ENCODE data around the gene AFG1L. TPM values are rescaled to one million over a fixed set of nuclear protein-coding genes. Genes with fewer than 3 reads are reported as not detected.

The AFG1L gene
- total and polyA plus RNA-seq, 8 donors, result 0.45 to 18.5 (median 2.9) TPM; not detected in 1

- Histone ChIP-seq H3K4me3 (no peak overlapping the region), H3K27ac (peak overlapping the region in 1 of 5 donors; percentile 30), H3K27me3 (no peaks in the 10 kb centered on the region), H3K36me3 (no peaks in the 10 kb centered on the region), H3K4me1 (no peaks in the 10 kb centered on the region), H3K9me3 (no peaks in the 10 kb centered on the region)
- intact Hi-C loops (cut with DNase I; ENCODE audit: low total_unique reads), result no loop called here
- DNase-seq, result peak in 1 of 2 donors; percentile 46
- 75 to 91% (median 79%) methylated on average over 4 of the region's 4 CpGs for WGBS, 5 donors
- TF ChIP-seq, protein P1, sequence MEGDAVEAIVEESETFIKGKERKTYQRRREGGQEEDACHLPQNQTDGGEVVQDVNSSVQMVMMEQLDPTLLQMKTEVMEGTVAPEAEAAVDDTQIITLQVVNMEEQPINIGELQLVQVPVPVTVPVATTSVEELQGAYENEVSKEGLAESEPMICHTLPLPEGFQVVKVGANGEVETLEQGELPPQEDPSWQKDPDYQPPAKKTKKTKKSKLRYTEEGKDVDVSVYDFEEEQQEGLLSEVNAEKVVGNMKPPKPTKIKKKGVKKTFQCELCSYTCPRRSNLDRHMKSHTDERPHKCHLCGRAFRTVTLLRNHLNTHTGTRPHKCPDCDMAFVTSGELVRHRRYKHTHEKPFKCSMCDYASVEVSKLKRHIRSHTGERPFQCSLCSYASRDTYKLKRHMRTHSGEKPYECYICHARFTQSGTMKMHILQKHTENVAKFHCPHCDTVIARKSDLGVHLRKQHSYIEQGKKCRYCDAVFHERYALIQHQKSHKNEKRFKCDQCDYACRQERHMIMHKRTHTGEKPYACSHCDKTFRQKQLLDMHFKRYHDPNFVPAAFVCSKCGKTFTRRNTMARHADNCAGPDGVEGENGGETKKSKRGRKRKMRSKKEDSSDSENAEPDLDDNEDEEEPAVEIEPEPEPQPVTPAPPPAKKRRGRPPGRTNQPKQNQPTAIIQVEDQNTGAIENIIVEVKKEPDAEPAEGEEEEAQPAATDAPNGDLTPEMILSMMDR (IDR thresholded peaks at IDR 0.05), result no peak
- TF ChIP-seq POLR2AphosphoS5 (IDR thresholded peaks at IDR 0.05), result no peak
- TF ChIP-seq EP300 (IDR thresholded peaks at IDR 0.05), result no peak
- TF ChIP-seq POLR2A (IDR thresholded peaks at IDR 0.05), result no peak
These were observed 157.9 kb downstream of the AFG1L start for GRCh38 chr6:108452711-108453195.

- Histone ChIP-seq H3K4me3 (no peak overlapping the region), H3K27me3 (no peaks in the 10 kb centered on the region), H3K36me3 (no peaks in the 10 kb centered on the region), H3K27ac (no peak overlapping the region), H3K9me3 (no peaks in the 10 kb centered on the region), H3K4me1 (no peaks in the 10 kb centered on the region)
- 64 to 87% (median 75%) methylated on average over 3 of the region's 3 CpGs for WGBS, 5 donors
- DNase-seq, result peak in 1 of 2 donors; percentile 54
- intact Hi-C loops (cut with DNase I; ENCODE audit: low total_unique reads), result no loop called here
- TF ChIP-seq EP300 (IDR thresholded peaks at IDR 0.05) (no peak), POLR2AphosphoS5 (IDR thresholded peaks at IDR 0.05) (no peak)
These were observed 158.8 kb downstream of the AFG1L start for GRCh38 chr6:108453601-108454185.

DNA sequence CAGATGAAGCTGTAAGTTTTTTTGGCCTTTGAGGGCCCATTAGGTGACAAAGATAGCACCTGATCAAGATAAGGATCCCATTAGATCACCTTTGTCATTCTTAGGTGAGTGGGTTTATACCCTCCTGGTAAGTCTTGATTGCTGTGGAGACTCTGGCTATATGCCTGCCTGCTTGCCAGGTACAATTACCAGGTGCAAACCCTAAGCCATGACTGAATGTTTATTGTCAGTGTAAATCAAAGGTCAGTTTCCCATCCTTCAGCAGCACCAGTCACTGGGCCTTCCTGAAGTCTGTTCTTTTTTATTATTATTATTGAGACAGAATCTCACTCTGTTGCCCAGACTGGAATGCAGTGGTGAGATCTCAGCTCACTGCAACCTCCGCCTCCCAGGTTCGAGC lies 159.5 kb downstream of the AFG1L start:
- Histone ChIP-seq H3K9me3 (no peaks in the 10 kb centered on the region), H3K4me1 (no peaks in the 10 kb centered on the region), H3K27ac (no peak overlapping the region), H3K36me3 (no peaks in the 10 kb centered on the region), H3K4me3 (no peak overlapping the region), H3K27me3 (no peaks in the 10 kb centered on the region)
- intact Hi-C loops (cut with DNase I; ENCODE audit: low total_unique reads), result no loop called here
- DNase-seq, result no peak
- 75 to 99% (median 97%) methylated on average over 2 of the region's 2 CpGs for WGBS, 5 donors
- TF ChIP-seq EP300 (IDR thresholded peaks at IDR 0.05) (no peak), POLR2AphosphoS5 (IDR thresholded peaks at IDR 0.05) (no peak), POLR2A (IDR thresholded peaks at IDR 0.05) (no peak)
- TF ChIP-seq, protein P1 (IDR thresholded peaks at IDR 0.05), result no peak

DNA sequence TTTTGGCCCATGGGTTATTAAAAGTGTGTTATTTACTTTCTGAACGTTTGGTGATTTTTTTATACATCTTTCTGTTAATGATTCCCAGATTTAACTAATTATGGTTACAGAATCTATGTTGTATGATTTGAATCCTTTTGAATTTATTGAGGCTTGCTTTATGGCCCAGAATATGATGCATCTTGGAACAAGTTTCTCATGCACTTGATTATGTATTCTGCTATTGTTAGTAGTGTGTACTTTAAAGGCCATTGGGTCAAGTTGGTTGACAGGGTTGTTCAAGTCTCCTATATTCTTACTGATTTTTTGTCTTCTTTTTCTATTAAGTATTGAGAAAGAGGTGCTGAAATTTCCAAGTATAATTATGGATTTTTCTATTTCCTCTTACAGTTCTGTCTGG lies 160.8 kb downstream of the AFG1L start:
- H3K27me3 ChIP-seq, result no peaks in the 10 kb centered on the region
- TF ChIP-seq EP300 (IDR thresholded peaks at IDR 0.05) (no peak), POLR2AphosphoS5 (IDR thresholded peaks at IDR 0.05) (no peak), POLR2A (IDR thresholded peaks at IDR 0.05) (no peak)
- TF ChIP-seq, protein P1 (IDR thresholded peaks at IDR 0.05), result no peak
- no peak overlapping the region for H3K27ac ChIP-seq
- DNase-seq, result peak in 1 of 2 donors; percentile 7
- intact Hi-C loops (cut with DNase I; ENCODE audit: low total_unique reads), result no loop called here
- H3K4me1 ChIP-seq, result no peaks in the 10 kb centered on the region
- H3K36me3 ChIP-seq, result no peaks in the 10 kb centered on the region
- H3K9me3 ChIP-seq, result no peaks in the 10 kb centered on the region
- WGBS, 5 donors, result 5 to 31% (median 20%) methylated on average over 1 of the region's 1 CpG
- no peak overlapping the region for H3K4me3 ChIP-seq

DNA sequence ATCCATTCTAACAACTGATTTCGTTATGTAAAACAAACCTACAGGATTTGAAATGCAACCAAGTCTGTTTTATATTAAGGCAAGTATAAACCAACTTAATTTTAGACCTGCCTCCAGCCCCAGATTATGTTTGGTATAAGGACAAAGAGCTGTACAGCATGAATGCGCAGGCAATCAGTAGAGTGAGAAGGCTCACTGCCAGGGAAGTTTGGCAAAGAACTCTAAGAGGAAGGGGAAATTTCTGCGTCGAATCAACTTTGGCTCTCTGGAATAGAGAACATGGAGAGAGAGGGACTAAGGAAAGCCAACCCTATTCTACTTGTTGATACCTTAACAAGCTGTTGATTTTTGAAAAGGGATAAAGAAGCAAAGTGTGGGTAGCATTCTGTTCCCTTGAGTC lies 168.9 kb downstream of the AFG1L start:
- peak; percentile 45 to 65 for DNase-seq
- 14 to 30% (median 22%) methylated on average over 4 of the region's 4 CpGs for WGBS, 5 donors

More for the DNA sequence above, 168.9 kb downstream of the AFG1L start:
- Histone ChIP-seq H3K27ac (peak overlapping the region in 1 of 5 donors; percentile 45), H3K4me3 (no peak overlapping the region), H3K9me3 (no peaks in the 10 kb centered on the region), H3K4me1 (peaks cover 0 to 27% (median 19%) of the 10 kb centered on the region in 4 donors), H3K27me3 (no peaks in the 10 kb centered on the region), H3K36me3 (no peaks in the 10 kb centered on the region)
- intact Hi-C loops (cut with DNase I; ENCODE audit: low total_unique reads), result no loop called here
- TF ChIP-seq, protein P1 (IDR thresholded peaks at IDR 0.05), result no peak
- TF ChIP-seq EP300 (IDR thresholded peaks at IDR 0.05), result no peak
- TF ChIP-seq POLR2AphosphoS5 (IDR thresholded peaks at IDR 0.05), result no peak
- TF ChIP-seq POLR2A (IDR thresholded peaks at IDR 0.05), result no peak

All from stomach (tissue), 9 donors.